HG02571 (cell line): ENCODE results near the gene EXOC3L1.
A peak's percentile ranks its signal among the peaks of the same experiment; 100 is the strongest.

Experiments
- ATAC-seq: cut with Tn5 transposase; IDR thresholded peaks from one replicate; pipeline ENCODE4 v1.9.1; 2021; ENCODE audit warnings: mild to moderate bottlenecking, moderate library complexity; ENCODE audit not compliant: unreplicated experiment

Gene EXOC3L1

GRCh38 chr16:67150047-67150832 lies 39.7 kb downstream of the EXOC3L1 start:
- ATAC-seq = peak; percentile 49

GRCh38 chr16:67149276-67150046 lies 40.5 kb downstream of the EXOC3L1 start:
- ATAC-seq = no peak

- no peak for ATAC-seq
Observed at GRCh38 chr16:67148656-67149275, 41.2 kb downstream of the EXOC3L1 start.

GRCh38 chr16:67148221-67148620 lies 41.7 kb downstream of the EXOC3L1 start:
- no peak for ATAC-seq

- ATAC-seq = no peak
Observed at GRCh38 chr16:67147437-67148140, 42.3 kb downstream of the EXOC3L1 start.

GRCh38 chr16:67146523-67147357 lies 43.2 kb downstream of the EXOC3L1 start:
- ATAC-seq = no peak

- no peak for ATAC-seq
Observed at GRCh38 chr16:67145746-67146145, 44.2 kb downstream of the EXOC3L1 start.

- ATAC-seq = no peak
Observed at GRCh38 chr16:67144943-67145342, 45.0 kb downstream of the EXOC3L1 start.

GRCh38 chr16:67142342-67142741 lies 47.6 kb downstream of the EXOC3L1 start:
- no peak for ATAC-seq

GRCh38 chr16:67141391-67141790 lies 48.5 kb downstream of the EXOC3L1 start:
- no peak for ATAC-seq

GRCh38 chr16:67137605-67138004 lies 52.3 kb downstream of the EXOC3L1 start:
- ATAC-seq = no peak
